AML-193 (cell line): ENCODE measurements around the gene SLC12A7.

Experiments used
- DNase-seq, 2 experiments: peaks; one replicate each; lab custom pipeline; 2025; lab: John Stamatoyannopoulos, UW

Gene SLC12A7

DNA sequence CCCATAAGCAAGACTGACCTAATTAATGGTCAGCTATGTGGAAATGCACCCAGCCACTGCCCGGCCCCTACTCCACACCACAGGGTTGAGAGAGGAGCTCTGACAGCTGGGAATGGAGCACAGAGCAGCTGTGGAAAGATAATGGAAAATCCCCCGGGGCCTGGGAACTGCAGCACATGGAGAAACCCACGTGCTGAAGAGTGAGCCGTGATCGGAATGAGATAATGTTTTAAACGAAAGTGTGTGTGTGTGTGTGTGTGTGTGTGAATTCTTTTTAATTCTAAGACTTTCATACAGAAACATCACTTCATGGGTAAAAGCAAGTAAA, 13.1 kb upstream of the SLC12A7 start:
- DNase-seq = no peak

DNA sequence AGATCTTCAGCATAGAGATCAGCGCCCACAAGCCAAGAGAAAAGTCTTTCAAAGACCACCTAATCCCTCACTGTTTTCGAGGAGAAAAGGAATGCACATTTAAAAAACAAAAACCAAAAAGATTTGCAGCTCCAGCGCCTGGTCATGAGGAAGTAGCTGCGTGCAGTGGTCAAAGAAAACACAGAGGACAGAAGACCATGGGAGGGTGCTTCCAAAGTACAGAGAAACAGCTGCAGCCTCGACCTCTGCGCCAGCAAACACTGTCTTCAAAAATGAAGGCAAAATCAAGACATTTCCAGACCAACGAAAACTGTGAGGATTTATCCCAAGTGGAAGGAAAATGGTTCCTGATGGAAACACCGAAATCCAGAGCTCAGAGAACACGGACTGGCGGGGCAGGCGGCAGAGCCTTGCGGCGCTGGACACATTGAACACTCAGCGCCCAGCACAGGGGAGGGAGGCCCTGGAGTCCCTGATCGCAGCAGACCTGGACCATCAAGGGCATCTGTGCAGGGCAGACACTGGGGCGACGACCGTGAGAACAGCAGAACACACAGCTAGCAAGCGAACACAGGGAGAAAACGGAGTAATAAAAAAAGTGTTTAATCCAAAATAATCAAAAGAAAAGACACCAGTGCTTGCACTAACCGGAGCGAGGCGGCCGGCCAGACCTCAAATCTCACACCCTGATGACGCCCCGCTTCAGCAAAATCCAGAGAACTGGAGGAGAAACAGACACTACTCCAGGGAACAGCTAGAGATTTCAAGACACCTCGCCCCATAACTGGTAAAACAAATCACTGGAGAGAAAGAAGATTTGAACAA, 12.6 kb upstream of the SLC12A7 start:
- no peak for DNase-seq

DNA sequence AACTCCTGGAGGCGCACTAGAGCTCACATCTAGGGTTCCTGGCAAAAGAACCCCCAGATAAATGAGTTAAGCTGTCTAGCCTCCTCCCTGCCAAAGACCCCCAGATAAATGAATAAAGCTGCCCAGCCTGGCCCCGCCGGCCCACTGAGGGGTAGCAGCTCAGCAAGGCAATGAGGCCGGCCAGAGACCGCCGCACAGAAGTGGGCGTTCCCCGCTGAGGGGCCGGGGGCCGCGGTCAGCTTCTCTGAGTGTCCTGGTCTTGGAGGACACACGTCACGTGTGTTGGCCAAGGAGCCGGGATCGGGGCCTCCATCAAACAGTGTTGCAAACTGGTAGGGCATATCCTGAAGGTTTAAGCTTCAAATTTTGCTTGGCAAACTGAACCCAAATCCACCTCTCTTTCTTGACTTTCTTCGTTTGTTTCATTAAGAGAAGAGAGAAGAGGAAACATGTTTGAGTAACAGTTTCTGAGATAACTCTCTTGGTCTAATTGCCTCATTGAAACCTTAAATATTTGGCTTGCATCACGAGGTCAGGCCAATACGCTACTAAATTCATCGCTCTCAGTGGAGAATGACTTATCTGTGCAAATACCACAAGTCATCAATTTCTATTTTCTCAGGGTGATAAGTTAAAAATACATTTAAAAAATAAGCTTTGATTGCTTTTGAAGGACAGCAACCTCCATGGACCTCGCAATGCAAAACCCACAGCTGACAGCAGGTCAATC, 11.7 kb upstream of the SLC12A7 start:
- DNase-seq = no peak

DNA sequence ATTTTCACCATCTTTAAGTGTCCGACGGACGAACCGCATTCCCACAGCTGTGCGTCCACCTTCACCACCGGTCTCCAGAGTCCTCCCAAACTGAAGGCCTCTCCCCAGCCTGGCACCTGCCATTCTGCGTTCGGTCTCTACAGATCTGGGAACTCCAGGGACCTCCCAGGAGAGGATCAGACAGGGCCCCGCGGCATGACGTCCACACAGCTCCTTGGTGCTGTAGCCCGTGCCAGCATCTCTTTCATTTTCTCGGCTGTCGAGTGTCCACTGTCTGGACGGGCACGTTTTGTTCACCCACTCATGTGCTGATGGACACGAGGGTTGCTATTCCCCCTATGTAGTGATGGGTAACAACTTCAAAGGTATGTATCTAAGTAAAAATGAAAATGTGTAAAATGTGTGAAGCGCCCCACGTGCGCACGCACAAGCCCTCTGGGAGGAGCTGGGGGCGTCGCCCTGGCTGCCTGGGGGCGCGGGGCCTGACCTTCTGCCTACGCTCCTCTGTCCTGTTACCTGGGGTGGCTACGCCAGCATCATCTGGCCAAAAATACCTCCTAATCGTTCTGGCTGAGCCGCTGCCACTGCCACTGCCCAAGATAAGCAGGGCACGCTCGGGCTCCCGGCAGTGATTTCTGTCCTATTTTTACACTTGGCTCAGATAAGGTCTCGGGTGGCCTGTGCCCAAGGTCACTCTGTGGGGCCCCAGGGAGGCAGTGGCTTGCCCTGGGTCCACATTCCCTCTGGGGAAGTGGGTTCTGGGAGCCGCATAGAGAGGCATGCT, 10.8 kb upstream of the SLC12A7 start:
- DNase-seq = no peak

DNA sequence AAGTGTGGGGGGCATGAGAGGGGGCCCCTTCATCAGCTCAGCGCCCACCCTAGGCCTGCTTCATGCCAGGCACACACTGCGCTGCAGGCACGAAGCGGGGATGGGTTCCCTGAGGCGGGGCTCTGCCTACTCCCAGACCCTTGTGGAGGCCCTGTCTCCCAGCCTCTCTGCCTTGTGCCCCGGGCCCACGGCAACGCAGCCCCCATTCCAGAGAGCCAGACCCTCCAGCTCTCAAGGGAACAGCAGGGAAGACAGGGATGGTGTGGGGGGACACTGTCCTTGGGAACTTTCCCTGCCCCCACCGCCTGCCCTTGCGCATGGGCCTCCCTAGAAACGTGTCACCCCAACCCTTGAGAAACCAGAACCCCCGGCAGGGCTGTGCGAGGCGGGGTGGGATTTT, 10.0 kb upstream of the SLC12A7 start:
- DNase-seq = no peak

DNA sequence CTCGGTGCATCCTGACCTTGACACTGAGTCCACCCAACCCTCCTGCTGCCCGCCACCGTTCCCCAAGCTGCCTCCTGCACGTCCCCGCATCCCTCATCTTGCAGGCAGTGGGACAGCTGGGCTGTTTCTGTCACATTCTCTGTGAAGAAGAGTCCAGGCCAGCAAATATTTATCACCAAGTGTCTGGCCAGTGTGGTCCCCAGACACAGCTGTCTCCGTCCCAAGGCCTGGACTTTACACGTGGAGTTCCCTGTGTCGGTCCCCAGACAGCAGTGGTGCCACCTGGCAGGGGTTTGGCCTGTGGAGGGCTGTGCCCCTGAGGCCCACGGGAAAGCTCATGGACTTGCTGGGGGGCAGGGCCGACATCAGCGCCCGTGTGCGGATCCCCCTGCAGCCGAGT, 9.2 kb upstream of the SLC12A7 start:
- no peak for DNase-seq

DNA sequence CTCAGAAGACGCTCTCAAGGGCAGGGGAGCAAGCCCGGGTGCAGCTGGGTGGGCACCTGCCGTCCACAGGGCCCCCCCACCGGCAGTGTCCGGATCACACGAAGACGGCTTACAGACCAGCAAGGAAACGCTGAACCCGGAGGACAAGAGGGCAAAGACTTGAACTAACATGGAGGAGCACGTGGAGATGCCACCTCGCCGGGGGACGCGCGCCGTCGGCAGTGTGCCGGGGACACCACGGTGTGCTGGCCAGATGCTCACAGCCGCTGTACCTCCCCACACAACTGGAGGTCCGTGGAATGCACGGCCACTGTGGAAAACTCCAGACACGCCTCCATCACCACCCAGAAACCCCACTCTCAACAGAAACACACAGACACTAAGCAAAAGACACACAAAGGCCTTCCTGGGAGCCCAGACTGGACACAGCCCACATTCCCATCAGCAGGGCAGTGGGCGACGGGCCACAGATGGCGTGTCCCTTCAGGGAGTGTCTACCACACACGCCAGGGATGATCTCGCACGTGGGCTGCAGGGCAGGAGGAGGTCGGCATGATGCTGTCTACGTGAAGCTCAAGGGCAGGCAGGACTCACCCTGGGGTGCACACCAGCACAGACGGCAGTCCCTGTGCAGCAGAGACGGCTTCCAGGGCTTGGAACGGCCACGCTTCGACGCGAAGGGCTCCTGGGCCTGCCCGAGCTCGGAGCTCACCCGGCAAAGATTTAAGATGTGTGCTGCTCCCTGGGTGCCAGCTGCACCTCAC, 8.6 kb upstream of the SLC12A7 start:
- no peak for DNase-seq

DNA sequence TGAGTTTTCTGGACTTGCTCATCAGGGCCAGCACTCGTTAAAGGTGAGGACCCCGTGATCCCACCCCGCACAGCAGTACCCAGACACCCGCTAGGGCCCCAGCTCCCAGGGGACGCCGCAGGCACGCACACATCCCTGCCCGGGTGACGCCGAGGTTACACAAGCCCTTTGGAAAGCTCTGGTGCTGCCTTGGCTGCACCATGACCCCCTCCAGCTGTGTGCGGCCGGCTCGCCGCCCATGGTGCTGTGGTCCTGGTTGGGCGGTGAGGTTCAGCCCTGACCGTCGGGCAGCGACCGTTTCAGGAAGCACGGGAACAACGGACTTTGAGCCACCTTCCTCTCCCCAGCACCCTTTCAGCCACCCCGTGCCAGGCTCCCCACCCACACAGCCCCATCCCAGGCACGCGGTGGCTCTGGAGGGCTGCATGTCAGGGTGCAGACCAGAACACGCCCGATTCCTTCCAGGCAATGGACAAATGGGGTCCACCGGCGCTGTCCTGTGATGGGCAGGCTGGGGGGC, 7.5 kb upstream of the SLC12A7 start:
- DNase-seq = no peak

DNA sequence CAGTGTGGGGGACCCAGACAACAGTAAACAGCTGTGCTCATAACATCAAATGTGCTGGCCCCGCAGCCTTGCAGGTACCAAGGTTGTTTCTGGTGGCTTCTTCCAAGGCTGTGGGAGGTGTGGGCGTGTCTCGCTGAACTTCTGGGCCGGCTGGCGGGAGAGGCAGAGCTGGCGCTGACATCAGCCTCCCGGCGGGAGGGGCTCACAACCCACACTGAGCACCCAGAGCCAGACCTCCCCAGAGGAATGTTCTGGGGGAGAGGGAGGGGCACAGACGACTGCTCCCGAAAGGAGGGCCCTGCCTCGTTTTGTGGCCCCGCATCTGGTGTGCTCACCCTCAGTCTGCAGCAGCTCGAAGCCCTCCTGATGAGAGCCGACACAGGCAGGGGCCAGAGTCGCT, 6.9 kb upstream of the SLC12A7 start:
- no peak for DNase-seq

DNA sequence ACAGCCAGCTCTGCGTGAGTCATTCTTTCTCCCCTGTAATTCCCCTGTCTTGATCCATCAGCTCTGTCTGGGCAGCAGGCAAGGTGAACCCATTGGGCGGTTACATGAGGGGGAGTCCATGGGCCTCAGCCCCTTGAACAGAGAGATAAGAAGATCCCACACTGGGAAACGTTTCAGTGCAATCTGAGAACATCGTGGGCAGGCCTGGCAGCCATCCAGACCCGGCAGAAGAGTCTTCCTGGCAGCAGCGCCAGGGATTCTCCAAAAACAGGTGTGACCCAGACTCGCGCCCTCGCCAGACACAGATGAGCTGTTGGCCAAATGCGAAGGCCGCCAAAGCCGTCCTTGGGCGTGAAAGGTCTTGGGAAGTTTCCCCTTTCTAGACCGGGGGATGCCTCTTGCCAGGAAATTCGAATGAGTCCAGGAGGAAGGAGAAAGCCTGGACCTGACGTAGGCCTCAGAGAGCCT, 6.4 kb upstream of the SLC12A7 start:
- no peak for DNase-seq

DNA sequence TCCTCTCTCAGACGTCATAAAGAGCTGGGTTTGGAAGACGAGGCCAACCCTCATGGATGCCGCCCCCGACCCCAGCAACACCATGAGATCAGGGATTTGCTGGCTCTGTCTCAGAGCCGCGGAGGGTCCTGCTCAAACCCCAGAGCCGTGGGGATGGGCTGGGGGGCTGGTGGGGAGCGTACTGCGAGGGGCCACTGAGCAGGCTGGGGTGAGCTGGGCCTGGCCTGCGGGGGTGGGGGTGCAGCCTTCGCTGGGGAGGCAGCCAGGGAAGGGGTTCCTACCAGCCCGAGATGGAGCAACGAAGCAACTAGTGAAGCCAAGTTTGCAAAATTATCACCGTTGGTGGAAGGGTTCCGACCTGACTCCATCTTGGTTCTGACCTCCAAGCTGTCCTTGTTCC, 5.1 kb upstream of the SLC12A7 start:
- DNase-seq = no peak

DNA sequence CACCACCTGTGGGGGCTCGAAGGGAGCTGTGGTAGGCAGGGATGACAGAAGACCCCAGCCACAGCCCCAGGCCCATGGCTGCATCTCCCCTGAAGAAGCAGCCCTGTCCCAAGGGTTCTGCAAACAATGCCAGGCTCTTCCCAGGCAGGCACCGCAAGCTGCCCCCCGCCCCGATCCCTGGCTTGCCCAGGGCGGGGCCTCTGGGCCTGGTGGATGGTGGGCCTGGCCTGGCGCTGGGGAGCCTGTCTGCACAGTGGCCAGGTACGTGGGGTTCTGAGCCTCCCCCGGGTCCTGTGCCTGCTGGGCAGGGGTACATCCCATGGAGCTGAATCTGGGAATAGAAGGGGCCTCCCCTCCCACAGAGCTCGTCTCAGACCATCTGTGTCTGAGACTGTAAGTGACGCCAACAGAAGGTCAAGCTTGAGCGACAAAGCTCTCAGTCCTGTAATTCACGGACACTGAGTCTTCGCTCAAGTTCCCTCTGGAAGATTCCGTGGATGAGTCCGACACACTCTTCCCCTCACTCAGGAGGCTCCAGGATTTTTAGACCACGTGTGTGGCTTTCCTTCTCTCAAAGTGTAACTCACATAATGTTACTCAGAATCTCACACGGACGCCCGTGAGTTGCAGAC, 4.4 kb upstream of the SLC12A7 start:
- no peak for DNase-seq

DNA sequence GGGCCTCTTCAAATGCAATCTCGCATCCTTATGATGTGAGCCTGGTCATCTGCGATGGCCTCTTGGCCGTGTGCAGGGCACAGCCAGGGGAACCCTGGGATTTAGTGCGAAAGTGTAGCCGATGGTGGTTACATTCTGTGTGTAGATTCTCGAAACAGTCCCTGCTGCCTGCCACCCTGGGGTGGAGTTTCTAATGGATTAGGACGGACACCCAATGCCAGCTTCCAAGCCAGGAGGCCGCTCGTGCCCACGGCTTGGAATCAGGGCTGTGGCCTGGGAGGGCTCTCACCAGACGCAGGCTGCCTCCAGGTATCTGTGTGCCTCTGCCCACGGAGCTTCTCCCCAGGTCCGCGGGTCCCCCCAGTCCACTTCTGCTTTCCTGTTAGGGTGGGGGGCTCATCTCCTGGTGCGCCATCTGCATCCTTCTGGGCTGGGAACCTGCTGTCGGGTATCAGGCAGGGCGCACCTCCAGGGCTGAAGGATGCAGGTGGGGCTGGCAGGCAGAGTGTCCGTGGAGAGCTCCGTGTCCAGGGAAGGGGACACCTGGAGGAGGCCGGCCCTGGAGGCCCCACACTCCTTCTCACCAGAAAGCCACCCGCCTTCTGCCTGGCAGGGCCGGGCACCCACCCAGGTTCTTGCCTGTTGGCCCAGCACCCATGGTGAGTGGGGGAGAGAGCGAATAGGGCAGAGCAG, 3.4 kb upstream of the SLC12A7 start:
- DNase-seq = no peak

DNA sequence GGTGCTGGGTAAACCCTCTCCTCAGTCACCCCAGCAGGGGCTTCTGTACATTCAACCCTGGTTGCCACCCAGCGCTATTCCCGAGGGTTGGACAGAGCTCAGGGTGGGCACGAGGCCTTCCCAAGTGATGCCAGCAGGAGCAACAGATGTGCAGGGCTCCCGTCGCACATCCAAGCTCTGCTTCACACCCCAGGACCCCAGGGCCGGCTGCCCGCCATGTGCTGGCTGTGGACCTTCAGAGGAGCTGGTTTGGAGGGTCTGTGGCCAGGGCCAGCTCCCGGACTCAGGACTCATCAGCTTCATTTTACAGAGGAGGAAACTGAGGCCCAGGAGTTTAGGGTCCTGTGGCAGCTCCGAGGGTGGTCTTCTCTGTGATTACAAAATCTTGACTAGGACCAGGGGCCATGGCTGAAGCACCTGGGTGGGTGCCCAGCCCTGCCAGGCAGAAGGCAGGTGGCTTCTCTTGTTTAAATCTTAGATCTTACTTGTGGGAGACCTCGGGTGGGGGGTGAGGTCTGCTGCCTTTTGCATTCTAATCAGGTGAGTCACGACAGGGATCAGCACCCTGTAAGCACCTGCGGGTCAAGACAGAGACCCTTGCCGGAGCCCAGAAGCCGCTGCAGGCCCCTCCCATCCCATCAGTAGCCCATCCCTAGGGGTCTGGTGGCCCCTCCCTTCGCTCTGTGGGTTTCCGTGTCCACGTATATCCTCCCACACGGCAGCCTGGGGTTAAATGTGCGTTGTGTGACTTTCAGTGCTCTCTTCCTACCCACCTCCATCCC, 2.1 kb upstream of the SLC12A7 start:
- DNase-seq = no peak

DNA sequence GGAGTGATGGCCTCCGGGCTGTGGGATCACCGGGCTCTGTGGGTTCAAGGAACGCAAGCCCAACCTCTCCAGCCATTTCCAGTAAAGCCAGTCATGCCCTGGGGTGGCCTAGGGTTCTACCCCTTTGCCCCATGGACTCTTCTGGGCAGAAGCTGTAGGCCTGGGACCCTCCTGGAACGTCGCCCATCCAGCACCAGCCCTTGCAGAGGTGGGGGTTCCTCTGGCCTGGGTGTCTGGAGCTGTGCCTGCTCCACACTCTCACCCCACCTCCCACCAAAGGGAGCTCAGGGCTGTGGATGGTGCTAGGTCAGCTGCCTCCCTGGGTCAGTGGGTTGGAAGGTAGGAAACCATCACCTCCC, 1.4 kb upstream of the SLC12A7 start:
- DNase-seq = no peak

DNA sequence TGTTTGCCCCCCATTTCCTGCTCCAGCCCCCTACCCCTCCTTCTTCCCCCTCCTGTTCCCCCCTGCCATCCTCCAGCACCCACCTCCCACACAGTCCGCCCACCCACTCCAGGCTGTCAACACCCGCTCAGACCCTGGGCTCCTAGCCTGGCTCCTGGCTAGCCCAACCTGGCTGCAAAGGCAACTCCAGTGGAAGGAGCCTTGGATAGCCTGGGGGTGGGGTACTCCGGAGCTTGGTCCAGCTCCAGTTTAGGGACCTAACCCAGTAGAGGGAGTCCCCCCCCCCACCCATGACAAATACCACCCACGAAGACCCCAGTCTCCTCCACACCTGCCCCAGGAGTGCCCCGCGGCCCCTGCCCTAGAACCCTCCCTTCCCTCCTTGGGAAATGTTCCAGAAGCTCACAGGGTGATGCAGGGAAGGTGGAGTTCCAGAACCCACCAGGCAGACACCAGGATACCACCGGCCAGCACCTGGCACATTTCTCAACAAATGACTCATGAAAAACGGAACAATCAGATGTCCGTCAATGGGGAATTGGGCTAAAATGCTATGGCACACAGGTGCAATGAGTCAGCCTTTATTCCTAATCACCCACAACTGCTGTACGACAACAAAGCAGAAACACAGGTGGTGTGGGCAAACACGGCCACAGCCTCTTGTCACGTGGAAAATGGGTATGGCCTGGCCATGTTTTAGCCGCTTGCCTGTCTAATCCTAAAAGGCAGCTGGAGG, 901 bp upstream of the SLC12A7 start:
- DNase-seq = no peak

DNA sequence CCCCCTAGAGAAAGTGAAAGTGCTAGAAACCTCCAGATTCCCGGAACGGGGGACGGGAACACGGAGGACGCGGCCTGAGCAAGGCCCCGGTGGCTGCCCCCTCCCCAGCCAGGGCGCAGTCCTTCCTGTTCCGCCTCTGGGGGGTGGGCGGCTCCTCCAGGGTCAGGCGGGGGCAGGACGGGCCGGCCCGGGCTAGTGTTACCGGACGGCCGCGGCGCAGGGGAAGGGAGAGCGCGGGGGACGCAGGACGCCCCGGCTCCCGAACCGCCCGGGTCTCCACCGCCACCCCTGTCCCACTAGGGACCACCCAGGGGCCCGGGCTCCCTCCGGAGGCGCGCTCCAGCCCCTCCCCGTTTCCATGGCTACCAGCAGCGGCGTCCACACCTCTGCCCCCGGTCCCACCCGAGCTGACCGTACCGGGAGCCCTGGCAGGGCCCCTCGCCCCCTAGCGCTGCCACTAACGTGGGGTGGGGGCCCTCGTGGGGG, 579 bp downstream of the SLC12A7 start:
- DNase-seq = no peak

DNA sequence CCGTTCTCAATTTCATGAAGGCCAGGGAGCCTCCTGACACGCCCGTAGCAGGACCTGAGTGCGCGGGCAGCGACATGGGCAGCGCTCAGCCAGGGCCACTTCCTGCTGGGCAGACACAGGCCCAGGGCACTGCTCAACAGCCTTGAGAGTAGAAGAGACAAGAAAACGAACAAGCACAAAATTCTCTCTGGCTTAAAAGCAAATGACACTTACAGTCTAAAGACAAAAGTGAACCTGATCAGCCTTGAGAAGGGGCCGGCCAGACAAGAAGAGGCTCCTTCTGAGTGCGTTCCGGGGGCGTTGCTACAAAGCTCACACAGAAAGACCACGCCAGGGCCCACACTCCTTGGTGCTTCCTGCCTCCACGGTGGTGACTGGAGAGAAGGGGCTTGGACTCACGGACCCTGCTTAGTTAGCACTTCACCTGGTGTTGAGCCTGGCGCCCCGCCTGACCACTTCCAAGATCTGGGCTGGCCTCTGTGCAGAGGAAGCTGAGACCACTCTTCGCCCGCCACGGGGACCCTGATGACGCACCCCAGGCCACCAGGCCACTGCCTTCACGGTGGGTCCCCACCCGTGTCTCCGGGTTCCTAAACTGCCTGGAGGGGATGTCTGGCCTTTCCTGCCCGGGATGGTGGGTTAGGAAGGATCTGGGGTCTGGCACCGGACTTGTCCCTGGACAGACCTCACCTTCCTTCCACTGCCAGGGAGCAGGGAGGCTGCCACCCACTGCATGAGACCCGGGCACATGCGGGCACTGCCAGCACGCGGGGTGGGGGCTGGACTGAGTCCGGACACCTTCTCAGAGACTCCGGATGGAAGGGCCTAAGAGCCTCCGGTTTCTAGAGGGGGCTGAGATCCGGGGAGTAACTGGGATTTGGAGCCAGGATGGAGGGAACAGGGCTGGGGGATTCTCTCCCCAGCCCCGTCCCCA, 1.3 kb downstream of the SLC12A7 start:
- DNase-seq = peak in 1 of 2 experiments; percentile 7
